ENCODE results near the gene SNX22. TPM values are rescaled to one million over a fixed set of nuclear protein-coding genes. Genes with fewer than 3 reads are reported as not detected.

SNX22 gene
- total RNA-seq, 4 donors from 2014 or later, result 0.13 to 0.19 TPM; not detected in 2

GRCh38 chr15:64197425-64197824, 45.9 kb downstream of the SNX22 start:
- H3K27ac ChIP-seq, result no peak overlapping the region
- no peak overlapping the region for H3K4me3 ChIP-seq
- no peaks in the 10 kb centered on the region for H3K27me3 ChIP-seq
- no peaks in the 10 kb centered on the region for H3K9me3 ChIP-seq
- H3K4me1 ChIP-seq, result no peaks in the 10 kb centered on the region
- 52 to 63% methylated on average over 1 of the region's 1 CpG for WGBS, 2 donors (ENCODE audit: low coverage in 1 of 2)
- no peak for ATAC-seq
- TF ChIP-seq EP300 (IDR thresholded peaks at IDR 0.05), result no peak
- TF ChIP-seq CTCF (IDR thresholded peaks at IDR 0.05), result no peak
- no peak for TF ChIP-seq POLR2AphosphoS5 (IDR thresholded peaks at IDR 0.05)
- TF ChIP-seq POLR2A (IDR thresholded peaks at IDR 0.05), result no peak
- peaks cover 0 to 61% of the 10 kb centered on the region in 2 donors for H3K36me3 ChIP-seq

- Histone ChIP-seq H3K4me3 (no peak overlapping the region), H3K9me3 (no peaks in the 10 kb centered on the region), H3K36me3 (peaks cover 0 to 63% of the 10 kb centered on the region in 2 donors), H3K27me3 (no peaks in the 10 kb centered on the region), H3K4me1 (no peaks in the 10 kb centered on the region), H3K27ac (no peak overlapping the region)
- ATAC-seq, result no peak
- TF ChIP-seq POLR2A (IDR thresholded peaks at IDR 0.05), result no peak
- no peak for TF ChIP-seq CTCF (IDR thresholded peaks at IDR 0.05)
- no peak for TF ChIP-seq POLR2AphosphoS5 (IDR thresholded peaks at IDR 0.05)
- TF ChIP-seq EP300 (IDR thresholded peaks at IDR 0.05), result no peak
Measured at GRCh38 chr15:64205202-64205601, 53.7 kb downstream of the SNX22 start.

Small RNA genes within 50 kb of the gene (small RNA-seq; reads per million reads assigned to genes)
- gene RF00019, result 0 reads per million in 4 donors

Other genes with a start within 250 kb of the SNX22 start
- gene DAPK2, start 105.2 kb upstream of the SNX22 start, total RNA-seq, result 1 to 10 TPM; 2.0 to 9.5 (median 6.4) TPM
- 10 to 100 TPM; 11.7 to 34.0 (median 27.8) TPM for gene CIAO2A, start 57.9 kb upstream of the SNX22 start, total RNA-seq
- 100 to 1,000 TPM in 1 of 4 donors, 10 to 100 TPM in 3; 67.9 to 103 (median 87.8) TPM for gene SNX1, start 55.7 kb upstream of the SNX22 start, total RNA-seq
- 100 to 1,000 TPM; 151 to 257 (median 235) TPM for gene PPIB, start 11.3 kb downstream of the SNX22 start, total RNA-seq
- gene CSNK1G1, start 204.4 kb downstream of the SNX22 start, total RNA-seq, result 10 to 100 TPM in 2 of 4 donors, 1 to 10 TPM in 2; 9.2 to 67.0 (median 11.9) TPM
- gene PCLAF, start 229.7 kb downstream of the SNX22 start, total RNA-seq, result 1 to 10 TPM in 1 of 4 donors, not detected in 3; 2.4 TPM
- gene TRIP4, start 236.1 kb downstream of the SNX22 start, total RNA-seq, result 10 to 100 TPM in 2 of 4 donors, 1 to 10 TPM in 2; 7.7 to 17.0 (median 11.1) TPM

All from gastroesophageal sphincter (tissue), 4 donors.